OCI-LY7 (cell line): ENCODE data around the gene ID3.

Experiments used
- EZH2phosphoT487 ChIP-seq: fragments of 200-600 bp; sonication (generic); IDR thresholded peaks from 2 replicates; pipeline ENCODE4 v1.6.1; 2018; ENCODE audit warnings: low read depth, borderline replicate concordance, mild to moderate bottlenecking, mixed run types, antibody characterized with exemption, low read length, moderate library complexity, mixed read lengths
- TF ChIP-seq, protein P1 (sequence below): fragments of 200-600 bp; sonication (generic); conservative IDR thresholded peaks from 2 replicates; pipeline ENCODE4 v1.5.1; 2014; ENCODE audit warnings: mild to moderate bottlenecking, antibody characterized with exemption, low read length, moderate library complexity, mixed read lengths

DNA sequence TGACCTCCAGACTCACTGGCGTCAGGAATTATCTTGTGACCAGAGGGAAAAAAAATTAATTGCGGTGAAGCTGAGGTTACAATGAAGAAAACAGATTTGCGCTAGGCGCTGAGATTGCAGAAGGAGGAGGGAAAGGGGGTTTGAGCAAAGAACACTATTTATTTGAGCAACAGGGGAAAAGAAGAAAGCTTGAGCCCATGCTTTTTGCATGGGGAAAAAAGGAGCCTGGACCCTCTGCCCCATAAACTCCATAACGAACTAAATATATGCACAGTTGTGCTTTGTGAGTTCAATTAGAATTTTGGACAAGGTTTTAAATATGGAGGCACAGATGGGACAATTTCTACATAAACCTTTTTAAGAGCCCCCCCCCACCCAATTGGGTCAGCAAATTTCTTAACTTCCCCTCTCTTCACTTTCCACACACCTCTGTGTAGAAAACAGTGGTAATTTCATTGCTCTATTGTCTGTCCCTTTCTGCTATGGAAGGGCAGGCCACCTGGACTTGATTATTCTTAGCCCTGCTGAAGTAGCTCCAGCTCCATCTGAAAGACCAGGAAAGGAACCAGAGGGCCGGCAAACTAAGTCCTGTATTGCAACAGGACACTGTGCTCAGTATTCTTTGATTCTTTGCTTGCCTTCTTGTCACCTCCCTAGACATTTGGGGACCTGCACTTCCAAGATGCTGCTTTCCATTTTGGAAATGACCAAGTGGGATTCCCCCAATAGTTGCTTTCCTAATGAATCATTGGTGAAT is 862 bp upstream of the ID3 start:
- TF ChIP-seq, protein P1, sequence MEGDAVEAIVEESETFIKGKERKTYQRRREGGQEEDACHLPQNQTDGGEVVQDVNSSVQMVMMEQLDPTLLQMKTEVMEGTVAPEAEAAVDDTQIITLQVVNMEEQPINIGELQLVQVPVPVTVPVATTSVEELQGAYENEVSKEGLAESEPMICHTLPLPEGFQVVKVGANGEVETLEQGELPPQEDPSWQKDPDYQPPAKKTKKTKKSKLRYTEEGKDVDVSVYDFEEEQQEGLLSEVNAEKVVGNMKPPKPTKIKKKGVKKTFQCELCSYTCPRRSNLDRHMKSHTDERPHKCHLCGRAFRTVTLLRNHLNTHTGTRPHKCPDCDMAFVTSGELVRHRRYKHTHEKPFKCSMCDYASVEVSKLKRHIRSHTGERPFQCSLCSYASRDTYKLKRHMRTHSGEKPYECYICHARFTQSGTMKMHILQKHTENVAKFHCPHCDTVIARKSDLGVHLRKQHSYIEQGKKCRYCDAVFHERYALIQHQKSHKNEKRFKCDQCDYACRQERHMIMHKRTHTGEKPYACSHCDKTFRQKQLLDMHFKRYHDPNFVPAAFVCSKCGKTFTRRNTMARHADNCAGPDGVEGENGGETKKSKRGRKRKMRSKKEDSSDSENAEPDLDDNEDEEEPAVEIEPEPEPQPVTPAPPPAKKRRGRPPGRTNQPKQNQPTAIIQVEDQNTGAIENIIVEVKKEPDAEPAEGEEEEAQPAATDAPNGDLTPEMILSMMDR, result peak; percentile 10; the same call in 1 of the 2 replicates
- no peak for TF ChIP-seq EZH2phosphoT487
